Type B pancreatic cell (in vitro differentiated cells): ENCODE data around the gene TPSB2. TPM values are rescaled to one million over a fixed set of nuclear protein-coding genes. Genes with fewer than 3 reads are reported as not detected.
"Not testable (repeated sequence)": the region's sequence is repeated elsewhere in the genome, so short reads cannot be mapped to it uniquely, and the experiment has no call there.

ENCODE experiments used
- DNase-seq: peaks from one replicate; pipeline ENCODE4 v3.0.0; 2021; ENCODE audit warnings: mixed read lengths; ENCODE audit not compliant: unreplicated experiment; ENCODE audit errors: extremely low spot score
- H3K27ac Mint-ChIP-seq: 2 replicates; pipeline ENCODE4 v1.8.0; 2021; ENCODE audit warnings: mild to moderate bottlenecking, mixed read lengths
- H3K27me3 Mint-ChIP-seq: 2 replicates; pipeline ENCODE4 v1.8.0; 2021; ENCODE audit warnings: mixed read lengths
- H3K36me3 Mint-ChIP-seq: 2 replicates; pipeline ENCODE4 v1.8.0; 2021; ENCODE audit warnings: mixed read lengths
- H3K4me1 Mint-ChIP-seq: one replicate; pipeline ENCODE4 v1.8.0; 2021; ENCODE audit warnings: mixed read lengths; ENCODE audit not compliant: unreplicated experiment
- H3K4me3 Mint-ChIP-seq: 2 replicates; pipeline ENCODE4 v1.8.0; 2021; ENCODE audit warnings: mild to moderate bottlenecking, mixed read lengths
- H3K9me3 Mint-ChIP-seq: 2 replicates; pipeline ENCODE4 v1.8.0; 2021; ENCODE audit warnings: mixed read lengths
- long read RNA-seq: library from polyadenylated mRNA; unstranded; transcript quantifications from one replicate; pipeline ENCODE4 v2.0.0, GENCODE V29; 2020
- total RNA-seq: library from RNA; stranded (reverse); gene quantifications from 2 replicates; pipeline ENCODE4 v1.2.1, GENCODE V29; 2021; ENCODE audit warnings: low replicate concordance
- TF ChIP-seq, protein P1 (sequence below): fragments of 200-600 bp; sonication (generic); conservative IDR thresholded peaks from 2 replicates; pipeline ENCODE4 v1.5.0; 2021; ENCODE audit warnings: antibody characterized with exemption, mild to moderate bottlenecking

TPSB2 gene
- not detected in 2 replicates for total RNA-seq
- long read RNA-seq = 0 reads

DNA sequence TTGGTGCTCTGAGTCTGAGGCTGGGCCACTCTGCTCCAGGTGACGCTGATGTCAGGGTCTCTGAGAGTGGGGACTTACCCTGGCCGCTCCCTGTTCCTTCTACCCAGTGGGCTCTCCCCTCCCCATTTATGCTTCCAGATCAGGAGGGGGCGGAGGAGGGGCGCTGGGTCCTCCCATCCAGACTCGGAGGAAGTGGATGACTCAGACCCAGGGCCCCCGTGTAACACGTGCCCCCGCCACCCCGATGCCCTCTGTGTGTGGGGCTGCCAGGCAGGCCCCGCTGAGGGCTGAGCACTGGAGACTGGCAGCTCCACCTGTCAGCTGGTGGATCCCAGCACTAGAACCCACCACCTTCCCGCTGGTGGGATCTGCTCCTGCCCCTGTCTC, at the start of gene TPSB2:
Gene TPSB2 (minus strand): TSS at position 101 of the 387 bp plus-strand sequence. CDS start 233 bp downstream, outside the sequence.
- H3K27ac Mint-ChIP-seq, H3K27me3 Mint-ChIP-seq, DNase-seq, H3K9me3 Mint-ChIP-seq, H3K4me3 Mint-ChIP-seq, H3K4me1 Mint-ChIP-seq, H3K36me3 Mint-ChIP-seq: not testable (repeated sequence)

GRCh38 chr16:1279081-1279944, 49.3 kb upstream of the TPSB2 start:
- Mint-ChIP-seq H3K27me3 (peaks cover 16% of the 10 kb centered on the region), H3K4me3 (no peak overlapping the region), H3K36me3 (no peaks in the 10 kb centered on the region), H3K27ac (no peak overlapping the region), H3K4me1 (no peaks in the 10 kb centered on the region), H3K9me3 (no peaks in the 10 kb centered on the region)
- TF ChIP-seq, protein P1, sequence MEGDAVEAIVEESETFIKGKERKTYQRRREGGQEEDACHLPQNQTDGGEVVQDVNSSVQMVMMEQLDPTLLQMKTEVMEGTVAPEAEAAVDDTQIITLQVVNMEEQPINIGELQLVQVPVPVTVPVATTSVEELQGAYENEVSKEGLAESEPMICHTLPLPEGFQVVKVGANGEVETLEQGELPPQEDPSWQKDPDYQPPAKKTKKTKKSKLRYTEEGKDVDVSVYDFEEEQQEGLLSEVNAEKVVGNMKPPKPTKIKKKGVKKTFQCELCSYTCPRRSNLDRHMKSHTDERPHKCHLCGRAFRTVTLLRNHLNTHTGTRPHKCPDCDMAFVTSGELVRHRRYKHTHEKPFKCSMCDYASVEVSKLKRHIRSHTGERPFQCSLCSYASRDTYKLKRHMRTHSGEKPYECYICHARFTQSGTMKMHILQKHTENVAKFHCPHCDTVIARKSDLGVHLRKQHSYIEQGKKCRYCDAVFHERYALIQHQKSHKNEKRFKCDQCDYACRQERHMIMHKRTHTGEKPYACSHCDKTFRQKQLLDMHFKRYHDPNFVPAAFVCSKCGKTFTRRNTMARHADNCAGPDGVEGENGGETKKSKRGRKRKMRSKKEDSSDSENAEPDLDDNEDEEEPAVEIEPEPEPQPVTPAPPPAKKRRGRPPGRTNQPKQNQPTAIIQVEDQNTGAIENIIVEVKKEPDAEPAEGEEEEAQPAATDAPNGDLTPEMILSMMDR = no peak
- no peak for DNase-seq

DNA sequence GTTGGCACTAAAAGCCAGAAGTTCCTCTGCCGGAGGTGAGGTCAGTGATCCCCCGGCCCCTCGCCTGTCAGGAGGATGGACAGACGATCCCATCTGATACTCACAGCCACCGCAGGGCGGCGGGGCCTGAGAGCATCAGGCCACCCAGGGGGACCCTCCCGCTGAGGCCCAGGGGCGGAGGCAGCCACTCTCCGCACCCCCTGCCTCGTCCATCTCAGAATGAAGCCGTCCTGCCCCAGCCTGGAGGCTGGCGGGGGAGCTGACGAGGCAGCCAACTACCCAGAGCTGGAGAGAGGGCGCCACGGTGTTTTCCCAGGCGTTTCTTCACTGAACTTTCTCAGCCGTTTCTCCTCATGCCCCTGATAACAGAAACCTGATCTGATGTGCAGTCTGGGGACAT, 48.5 kb upstream of the TPSB2 start:
- TF ChIP-seq, protein P1 = peak; percentile 58
- DNase-seq = peak; percentile 73
- Mint-ChIP-seq H3K27me3 (peaks cover 16% of the 10 kb centered on the region), H3K4me1 (no peaks in the 10 kb centered on the region), H3K4me3 (no peak overlapping the region), H3K27ac (no peak overlapping the region), H3K9me3 (no peaks in the 10 kb centered on the region), H3K36me3 (no peaks in the 10 kb centered on the region)

DNA sequence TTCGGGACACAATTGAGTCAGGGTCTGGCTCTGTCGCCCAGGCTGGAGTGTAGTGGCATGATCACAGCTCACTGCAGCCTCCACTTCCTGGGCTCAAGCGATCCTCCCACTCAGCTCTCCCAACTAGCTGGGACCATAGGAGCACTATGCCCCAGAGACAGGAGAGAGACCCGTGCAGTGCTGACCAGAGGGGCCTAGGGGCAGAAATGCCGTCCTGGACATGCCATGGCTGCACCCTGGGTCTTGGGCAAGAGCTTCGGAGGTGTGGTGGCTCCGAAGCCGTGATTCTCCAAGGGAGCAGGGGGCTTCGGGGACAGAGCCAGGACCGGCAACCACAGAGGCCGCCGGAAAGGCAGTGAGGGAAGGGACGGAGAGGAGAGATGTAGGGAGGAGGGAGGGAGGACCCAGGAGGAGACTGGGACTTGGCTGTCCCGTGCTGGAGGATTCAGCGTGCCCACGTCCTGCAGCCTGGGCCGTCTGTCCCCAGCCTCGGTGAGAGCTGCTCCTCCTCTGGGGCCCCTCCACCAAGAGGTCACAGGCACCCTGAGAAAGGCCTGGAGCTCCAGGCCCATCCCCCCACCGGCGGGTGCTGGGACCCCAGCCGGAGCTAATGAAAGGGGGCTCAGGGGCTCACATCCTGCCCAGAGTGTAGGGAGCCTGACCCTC, 47.8 kb upstream of the TPSB2 start:
- no peak for DNase-seq
- Mint-ChIP-seq H3K4me1 (no peaks in the 10 kb centered on the region), H3K36me3 (no peaks in the 10 kb centered on the region), H3K27me3 (peaks cover 19% of the 10 kb centered on the region), H3K4me3 (no peak overlapping the region), H3K9me3 (no peaks in the 10 kb centered on the region), H3K27ac (no peak overlapping the region)
- TF ChIP-seq, protein P1 = no peak

GRCh38 chr16:1277151-1277598, 47.2 kb upstream of the TPSB2 start:
- Mint-ChIP-seq H3K4me1 (no peaks in the 10 kb centered on the region), H3K27me3 (peaks cover 19% of the 10 kb centered on the region), H3K9me3 (no peaks in the 10 kb centered on the region), H3K36me3 (no peaks in the 10 kb centered on the region), H3K4me3 (no peak overlapping the region), H3K27ac (no peak overlapping the region)
- TF ChIP-seq, protein P1 = no peak
- DNase-seq = no peak

DNA sequence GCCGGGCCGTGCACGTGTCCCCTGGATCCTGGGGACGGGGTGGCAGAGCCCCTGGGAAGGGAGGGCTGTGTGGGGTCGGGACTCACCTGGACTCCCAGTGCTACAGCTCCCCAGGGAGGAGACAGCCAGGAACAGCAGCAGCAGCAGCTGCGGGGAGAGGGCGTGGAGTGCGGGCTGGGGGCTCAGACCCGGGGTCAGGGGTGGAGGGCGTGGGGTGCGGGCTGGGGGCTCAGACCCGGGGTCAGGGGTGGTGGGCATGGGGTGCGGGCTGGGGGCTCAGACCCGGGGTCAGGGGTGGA, 46.5 kb upstream of the TPSB2 start:
- H3K9me3 Mint-ChIP-seq = no peaks in the 10 kb centered on the region
- H3K36me3 Mint-ChIP-seq = no peaks in the 10 kb centered on the region
- H3K27ac Mint-ChIP-seq = no peak overlapping the region
- no peaks in the 10 kb centered on the region for H3K4me1 Mint-ChIP-seq
- DNase-seq = no peak
- TF ChIP-seq, protein P1 = no peak
- H3K27me3 Mint-ChIP-seq = peaks cover 19% of the 10 kb centered on the region
- no peak overlapping the region for H3K4me3 Mint-ChIP-seq
